Activated CD8-positive, alpha-beta memory T cell treated with anti-CD3 and anti-CD28 coated beads for 36 hours (primary cell): ENCODE data around the gene SHE. TPM values are rescaled to one million over a fixed set of nuclear protein-coding genes. Genes with fewer than 3 reads are reported as not detected.
"Not testable (repeated sequence)": the region's sequence is repeated elsewhere in the genome, so short reads cannot be mapped to it uniquely, and the experiment has no call there.

ENCODE experiments used
- CTCF ChIA-PET: fragments of 350-600 bp; sonication (Branson Sonifier 250); formaldehyde crosslinking; loops from one replicate; lab custom pipeline; 2021; ENCODE audit warnings: antibody characterized with exemption; lab: Charles Lee
- POLR2A ChIA-PET: fragments of 350-600 bp; sonication (Branson Sonifier 250); formaldehyde crosslinking; loops from one replicate; lab custom pipeline; 2021; ENCODE audit warnings: antibody characterized with exemption; lab: Charles Lee
- total RNA-seq, 2 experiments: library from RNA; stranded (reverse); gene quantifications; one replicate each; pipeline ENCODE4 v1.2.3, GENCODE V29; 2021

The SHE gene
- total RNA-seq: not detected

DNA sequence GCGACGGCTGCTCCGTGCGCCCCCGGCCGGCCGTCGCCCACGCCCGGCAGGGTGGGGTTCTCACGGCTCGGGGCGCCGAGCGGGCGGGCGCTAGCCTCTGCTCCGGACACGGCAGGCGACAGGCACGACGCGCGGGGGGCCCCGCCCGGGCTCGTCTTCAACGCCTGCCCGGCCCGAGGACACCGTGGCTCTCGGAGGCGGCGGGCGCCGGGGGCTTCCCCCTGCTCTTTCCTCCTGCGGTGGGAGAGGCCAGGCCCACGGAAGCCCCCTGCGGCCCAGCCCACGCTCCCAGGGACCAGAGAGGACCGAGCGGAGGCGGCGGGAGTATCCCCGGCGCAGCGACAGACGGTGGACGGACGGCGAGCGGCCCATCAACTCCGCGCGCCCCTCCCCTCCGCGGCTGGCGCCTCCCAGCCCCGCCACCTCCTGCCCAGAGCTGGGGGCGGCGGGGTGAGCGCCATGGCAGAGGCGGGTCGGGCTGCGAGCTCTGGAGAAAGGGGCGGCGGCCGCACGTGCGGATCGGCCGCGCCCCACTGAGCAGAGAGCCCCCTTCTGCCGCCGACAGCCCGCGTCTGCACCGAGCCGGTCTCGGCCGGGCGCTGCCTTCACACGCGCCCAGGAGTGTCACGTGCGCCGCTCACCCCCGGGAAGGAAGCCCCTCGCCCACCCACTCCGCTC is at the start of gene SHE, which contains the start of gene TDRD10:
SHE (minus strand) TSS at position 347 of the 678 bp plus-strand sequence. CDS start 386 bp downstream, outside the sequence.
TDRD10 (plus strand) TSS at position 154 of the 678 bp plus-strand sequence. CDS start 4,685 bp downstream, outside the sequence.
- CTCF ChIA-PET: no interaction called here
- POLR2A ChIA-PET: no interaction called here

DNA sequence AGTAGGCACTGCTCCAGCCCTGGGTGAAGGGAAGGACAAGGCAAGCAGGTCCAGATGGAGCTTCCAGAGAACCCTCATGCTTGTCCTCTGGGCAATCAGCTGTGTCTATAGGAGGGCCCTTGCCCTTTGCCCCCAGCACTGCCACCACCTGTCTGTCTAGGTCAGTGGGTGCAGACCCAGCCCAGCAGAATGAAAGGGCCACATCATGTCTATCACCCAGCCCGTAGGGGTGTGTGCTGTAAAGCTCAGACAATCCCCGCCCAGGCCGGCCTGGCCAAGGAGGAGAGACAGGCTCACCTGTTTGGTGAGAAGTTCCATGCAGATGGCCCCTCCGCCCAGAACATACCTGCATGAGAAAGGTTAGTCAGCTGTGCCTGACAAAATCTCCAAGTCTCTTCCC is 49.3 kb upstream of the SHE start:
- ChIA-PET CTCF (interaction anchor here (1.4 kb wide), 1 partner anchor 72 kb away, joined by 4 read pairs; no protein-coding TSS in a partner anchor), POLR2A (no interaction called here)

DNA sequence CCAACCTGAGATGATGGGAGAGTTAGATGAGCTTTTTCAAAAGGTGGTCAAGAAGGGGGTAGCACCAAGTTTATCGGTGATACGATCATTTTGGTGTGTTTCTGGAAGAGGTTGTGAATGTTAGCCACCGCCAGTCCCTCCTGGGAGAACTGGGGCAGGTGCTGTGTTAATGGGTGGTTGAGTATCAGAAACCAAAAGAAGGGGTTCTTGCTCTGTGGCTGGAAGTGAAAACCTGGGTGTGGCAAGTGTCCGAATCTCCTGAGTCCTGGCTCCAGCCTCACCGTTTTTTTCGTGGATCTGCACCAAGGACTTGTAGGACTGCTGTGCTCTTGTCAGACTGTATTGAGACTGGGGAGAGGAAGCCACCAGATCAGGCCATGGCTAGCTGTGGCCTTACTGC is 48.4 kb upstream of the SHE start:
- ChIA-PET POLR2A (no interaction called here), CTCF (interaction anchor here (1.4 kb wide), 1 partner anchor 71 kb away, joined by 4 read pairs; no protein-coding TSS in a partner anchor)

DNA sequence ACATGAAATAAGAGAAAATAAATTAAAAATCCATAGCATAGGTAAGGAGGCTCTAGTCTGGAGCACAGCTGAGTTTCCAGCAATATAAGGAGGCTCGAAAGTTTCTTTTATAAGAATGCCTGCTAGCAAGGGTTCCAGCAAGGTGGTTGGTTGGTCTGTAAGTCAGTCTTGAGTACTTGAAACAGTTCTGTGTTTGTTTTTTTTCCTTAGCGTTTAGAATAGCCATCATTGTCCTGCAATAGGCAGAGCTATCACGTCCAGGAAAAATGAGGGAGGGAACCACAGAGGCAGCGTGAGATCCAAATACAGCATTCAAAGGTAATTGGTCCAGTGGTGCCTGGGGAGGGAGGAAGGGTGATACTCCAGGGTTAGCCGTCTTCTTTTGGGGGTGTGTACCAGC is 47.9 kb upstream of the SHE start:
- POLR2A ChIA-PET: interaction anchor here (0.5 kb wide), 1 partner anchor 158 kb away, joined by 11 read pairs; no protein-coding TSS in a partner anchor
- CTCF ChIA-PET: no interaction called here

DNA sequence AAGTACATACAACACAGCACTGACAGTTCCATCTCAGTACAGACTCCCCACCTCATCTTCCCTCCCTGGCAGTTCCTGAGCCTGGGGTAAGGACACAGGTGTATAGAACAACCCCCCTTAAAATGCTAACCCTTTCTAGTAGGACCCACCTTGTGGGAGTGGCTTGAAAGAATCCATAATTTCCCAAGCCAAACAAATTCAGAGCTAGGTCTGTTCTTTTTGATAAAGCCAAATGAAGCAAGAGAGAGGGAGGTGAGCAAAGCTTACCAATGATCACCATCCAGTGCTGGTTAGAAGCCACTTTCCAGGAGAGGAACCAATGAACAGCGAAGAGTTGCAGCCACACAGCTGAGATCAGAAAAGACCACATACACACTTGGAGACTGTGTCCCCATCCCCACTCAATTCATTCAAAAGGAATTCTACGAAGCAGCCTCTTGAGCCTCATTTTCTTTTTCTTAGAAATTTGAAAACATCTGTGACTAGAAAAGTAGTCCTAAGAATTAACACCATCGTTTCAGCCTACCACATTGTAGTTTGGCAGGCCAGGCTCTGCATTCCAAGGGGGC is 47.1 kb upstream of the SHE start:
- ChIA-PET POLR2A (no interaction called here), CTCF (interaction anchor here (5.1 kb wide), 1 partner anchor 68 kb away, joined by 64 read pairs; no protein-coding TSS in a partner anchor)

DNA sequence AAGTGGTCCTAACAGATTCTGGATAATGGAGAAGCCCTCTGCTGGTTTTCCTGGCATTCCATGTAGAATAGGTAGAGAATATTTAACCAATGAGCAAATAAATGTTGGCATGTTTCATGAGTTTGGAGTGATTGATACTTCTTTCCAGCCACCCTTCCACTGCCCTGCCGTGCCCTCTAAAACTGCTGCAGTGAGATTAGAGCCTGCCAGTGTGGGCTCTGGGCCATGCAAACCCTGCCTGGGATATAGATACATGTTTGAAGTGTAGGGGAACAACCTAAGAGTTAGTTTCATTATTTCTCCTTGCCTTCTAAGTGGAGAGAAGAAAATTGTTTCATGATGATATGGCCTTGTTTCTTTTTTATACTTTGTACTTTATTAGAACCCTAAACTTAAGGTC is 45.8 kb upstream of the SHE start:
- POLR2A ChIA-PET: no interaction called here

DNA sequence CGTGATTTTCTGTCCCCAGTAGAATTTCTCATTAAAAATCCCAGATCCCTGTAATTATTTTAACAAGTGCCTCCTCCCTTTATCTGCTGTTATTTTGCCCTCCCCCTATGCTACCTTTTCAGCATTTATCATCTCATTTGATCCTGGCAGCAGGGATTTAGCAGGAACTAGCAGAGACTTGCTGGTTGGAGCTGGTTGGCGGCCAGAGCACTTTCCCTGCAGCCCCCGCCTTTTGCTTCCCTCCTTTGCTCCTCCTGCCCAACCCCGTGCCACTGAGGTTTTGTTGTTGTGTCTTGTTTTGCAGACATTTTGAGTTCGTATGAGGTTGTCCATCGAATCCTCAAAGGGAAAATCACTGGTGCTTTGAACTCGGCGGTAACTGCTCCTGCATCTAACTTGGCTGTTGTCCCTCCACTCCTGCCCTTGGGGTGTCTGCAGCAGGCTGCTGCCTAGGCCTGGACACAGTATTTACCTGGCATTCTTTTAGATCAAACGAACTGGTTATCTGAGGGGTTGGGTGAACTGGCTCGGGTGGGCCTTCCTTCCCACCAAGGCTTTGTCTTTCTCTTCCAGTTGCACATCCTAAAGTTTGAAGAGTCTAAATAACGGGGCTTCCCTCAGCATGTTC is 45.0 kb upstream of the SHE start:
- ChIA-PET POLR2A (interaction anchor here (0.7 kb wide), 1 partner anchor 67 kb away, joined by 3 read pairs; no protein-coding TSS in a partner anchor), CTCF (interaction anchor here (0.6 to 5.1 kb wide), 17 partner anchors 8 to 559 kb away, joined by 3 to 64 read pairs (median 3); no protein-coding TSS in a partner anchor)

More for the DNA sequence above, 45.8 kb upstream of the SHE start:
- CTCF ChIA-PET: interaction anchor here (1.9 to 5.1 kb wide), 2 partner anchors 19 to 67 kb away, joined by 4 to 64 read pairs; no protein-coding TSS in a partner anchor

DNA sequence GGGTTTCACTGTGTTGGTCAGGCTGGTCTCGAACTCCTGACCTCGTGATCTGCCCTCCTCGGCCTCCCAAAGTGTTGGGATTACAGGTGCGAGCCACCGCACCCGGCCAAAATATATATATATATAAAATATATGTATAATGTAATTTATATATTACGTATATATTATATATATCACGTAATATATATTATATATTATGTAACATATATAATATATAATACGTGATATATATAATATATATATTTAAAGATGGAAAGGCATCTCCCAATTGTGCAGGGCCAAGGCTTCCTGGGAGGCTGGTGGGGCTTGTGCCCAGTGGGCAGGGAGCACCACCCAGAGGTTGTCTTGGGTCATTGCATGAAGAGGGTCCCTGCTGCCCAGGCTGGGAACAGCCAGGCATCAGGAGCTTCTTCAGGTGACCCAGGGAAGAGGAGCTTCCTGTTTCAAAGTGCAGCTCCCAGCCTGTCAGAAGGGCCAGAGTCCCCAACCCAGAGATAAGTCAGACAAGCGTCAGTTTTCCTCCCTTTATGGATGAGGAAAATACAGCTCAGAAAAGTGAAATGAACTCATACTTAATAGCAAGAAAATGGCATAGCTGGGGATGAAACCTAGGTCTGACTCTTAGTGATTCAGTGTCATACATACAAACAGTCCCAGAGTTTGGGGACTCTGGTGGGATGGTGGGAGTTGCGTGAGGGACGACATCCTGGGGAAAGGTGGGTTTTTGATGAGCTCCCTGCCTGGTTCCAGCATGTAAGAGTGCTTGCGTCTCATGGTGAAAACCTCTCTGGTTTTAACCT is 44.3 kb upstream of the SHE start:
- ChIA-PET POLR2A (interaction anchor here (0.5 to 0.7 kb wide), 2 partner anchors 67 to 369 kb away, joined by 3 to 4 read pairs; no protein-coding TSS in a partner anchor), CTCF (interaction anchor here (0.6 to 5.1 kb wide), 17 partner anchors 9 to 558 kb away, joined by 3 to 64 read pairs (median 3); no protein-coding TSS in a partner anchor)

DNA sequence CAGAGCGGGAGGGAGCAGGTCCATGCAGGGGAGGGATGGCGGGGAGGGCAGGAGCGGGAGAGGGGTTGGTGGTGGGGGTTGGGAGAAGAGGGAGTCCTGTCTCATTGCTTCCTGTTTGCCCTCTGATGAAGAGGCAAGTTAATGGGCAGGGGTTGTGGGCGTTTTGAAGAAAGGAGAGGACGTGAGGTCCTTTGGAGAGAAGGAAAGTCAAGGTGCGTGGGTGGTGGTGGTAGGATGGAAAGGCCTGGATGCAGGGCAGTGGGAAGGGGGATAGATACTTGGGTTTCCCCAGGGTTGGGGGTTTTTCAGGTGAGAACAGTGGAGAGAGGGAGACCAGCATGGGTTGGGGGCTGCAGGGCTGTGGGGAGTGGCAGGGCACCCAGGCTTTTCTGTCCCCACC is 39.0 kb upstream of the SHE start:
- CTCF ChIA-PET: no interaction called here
- POLR2A ChIA-PET: no interaction called here

DNA sequence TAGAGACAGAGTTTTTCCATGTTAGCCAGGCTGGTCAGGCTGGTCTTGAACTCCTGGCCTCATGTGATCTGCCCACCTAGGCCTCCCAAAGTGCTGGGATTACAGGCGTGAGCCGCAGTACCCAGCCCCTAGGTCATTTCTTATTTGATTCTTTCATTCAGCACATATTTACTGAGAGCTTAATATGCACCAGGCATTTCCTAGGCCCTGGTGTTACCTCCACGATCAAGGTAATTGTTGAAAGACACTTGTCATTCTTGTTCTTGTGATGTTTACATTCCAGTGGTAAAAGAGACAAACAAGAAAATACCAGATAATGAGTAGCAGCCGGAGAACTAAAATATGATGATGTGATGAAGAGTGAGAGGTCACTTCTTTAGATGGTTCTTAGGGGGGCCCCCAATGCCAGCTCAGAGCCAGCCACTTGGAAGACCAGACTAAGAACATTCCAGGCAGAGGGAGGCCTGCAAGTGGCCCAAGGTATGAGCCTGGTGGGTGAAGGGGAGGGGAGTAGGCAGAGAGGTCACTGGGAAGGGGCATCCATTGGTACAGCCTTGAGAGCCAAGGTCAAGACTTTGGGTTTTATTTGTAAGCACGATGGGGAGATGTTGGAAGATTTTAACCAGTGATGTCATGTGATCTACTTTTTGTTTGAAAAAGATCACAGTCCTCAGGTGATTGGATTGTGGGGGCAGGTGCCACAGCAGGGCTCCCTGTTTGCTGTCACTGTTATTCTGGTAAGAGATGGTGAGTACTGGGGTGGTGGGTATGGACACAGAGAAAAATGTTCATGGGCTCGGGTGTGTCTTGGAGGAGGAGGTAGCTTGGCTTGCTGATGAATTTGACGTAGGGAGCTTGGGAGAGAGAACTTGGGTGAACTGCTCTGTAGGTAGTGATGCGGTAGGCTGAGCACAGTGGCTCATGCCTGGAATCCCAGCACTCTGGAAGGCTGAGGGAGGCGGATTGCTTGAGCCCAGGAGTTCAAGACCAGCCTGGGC is 37.6 kb upstream of the SHE start:
- CTCF ChIA-PET: interaction anchor here (1.0 to 1.4 kb wide), 2 partner anchors 16 to 60 kb away, joined by 4 to 5 read pairs; no protein-coding TSS in a partner anchor
- POLR2A ChIA-PET: no interaction called here

DNA sequence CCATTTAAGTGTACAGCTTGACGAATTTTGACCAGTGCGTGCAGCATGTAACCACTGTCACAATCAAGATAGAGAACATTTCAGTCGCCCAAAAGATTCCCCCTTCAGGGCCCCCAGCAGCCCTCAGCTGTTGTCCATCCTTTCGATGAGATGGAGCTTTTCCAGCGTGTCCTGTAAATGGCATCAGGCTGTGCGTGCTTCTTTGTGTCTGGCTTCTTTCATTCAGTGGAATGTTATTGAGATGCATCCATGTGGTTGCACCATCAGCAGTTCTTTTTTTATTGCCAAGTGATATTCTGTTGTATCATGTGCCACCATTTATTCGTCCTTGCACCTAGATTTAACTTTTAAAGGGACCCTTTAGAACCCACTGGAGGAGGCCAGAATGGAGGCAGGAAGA is 34.4 kb upstream of the SHE start:
- ChIA-PET CTCF (interaction anchor here (0.6 kb wide), 1 partner anchor 380 kb away, joined by 4 read pairs; no protein-coding TSS in a partner anchor), POLR2A (interaction anchor here (0.5 kb wide), 1 partner anchor 1143 kb away, joined by 3 read pairs; no protein-coding TSS in a partner anchor)

DNA sequence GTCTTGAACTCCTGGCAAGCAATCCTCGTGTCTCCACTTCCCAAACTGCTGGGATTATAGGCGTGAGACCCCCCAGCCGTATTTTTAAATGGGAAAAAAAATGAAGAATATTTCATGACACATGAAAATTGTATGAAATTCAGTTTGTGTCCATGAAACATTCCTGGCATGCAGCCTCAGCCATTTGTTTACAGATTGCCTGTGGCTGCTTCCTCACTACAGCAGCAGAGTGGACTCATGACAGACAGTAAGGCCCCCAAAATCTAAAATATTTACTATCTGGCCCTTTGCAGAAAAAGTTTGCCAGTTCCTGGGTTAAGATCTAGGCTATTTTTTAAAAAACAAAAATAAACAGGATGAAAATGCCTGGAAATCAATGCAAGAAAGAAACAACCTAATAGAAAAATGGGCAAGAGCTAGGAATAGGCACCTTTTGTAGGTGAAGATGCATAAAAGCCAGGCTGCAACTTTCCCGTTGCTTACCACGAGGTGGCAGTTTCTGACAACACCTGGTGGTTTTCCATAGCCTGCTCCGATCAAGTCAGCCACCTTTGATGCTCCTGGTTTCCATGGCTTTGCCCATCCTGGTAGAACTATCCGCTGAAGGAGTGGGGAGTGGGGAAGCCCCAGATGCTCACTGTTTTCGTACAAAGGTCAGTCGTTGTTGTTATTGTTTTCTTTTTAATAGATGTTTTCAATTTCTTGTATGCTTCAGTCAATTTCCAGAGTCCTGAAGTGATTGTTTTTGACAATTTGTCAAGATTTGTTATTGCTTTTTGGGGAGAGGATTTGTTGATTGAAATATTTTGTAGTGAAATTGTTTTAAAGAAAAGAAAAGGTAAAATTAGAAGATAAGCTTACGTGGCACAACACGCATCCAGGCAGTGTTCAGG is 32.0 kb upstream of the SHE start:
- POLR2A ChIA-PET: no interaction called here
- CTCF ChIA-PET: no interaction called here

DNA sequence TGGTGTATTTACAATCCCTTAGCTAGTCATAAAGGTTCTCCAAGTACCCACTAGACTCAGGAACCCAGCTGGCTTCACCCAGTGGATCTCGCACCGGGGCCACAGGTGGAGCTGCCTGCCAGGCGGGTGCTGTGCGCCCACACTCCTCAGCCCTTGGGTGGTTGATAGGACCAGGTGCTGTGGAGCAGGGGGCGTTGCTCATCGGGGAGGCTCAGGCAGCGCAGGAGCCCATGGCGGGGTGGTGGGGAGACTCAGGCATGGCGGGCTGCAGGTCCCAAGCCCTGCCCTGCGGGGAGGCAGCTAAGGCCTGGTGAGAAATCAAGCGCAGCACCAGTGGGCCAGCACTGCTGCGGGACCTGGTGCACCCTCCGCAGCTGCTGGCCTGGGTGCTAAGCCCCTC is 29.7 kb upstream of the SHE start:
- POLR2A ChIA-PET: not testable (repeated sequence)
- CTCF ChIA-PET: interaction anchor here (0.5 to 1.3 kb wide), 3 partner anchors 15 to 61 kb away, joined by 3 read pairs; no protein-coding TSS in a partner anchor

DNA sequence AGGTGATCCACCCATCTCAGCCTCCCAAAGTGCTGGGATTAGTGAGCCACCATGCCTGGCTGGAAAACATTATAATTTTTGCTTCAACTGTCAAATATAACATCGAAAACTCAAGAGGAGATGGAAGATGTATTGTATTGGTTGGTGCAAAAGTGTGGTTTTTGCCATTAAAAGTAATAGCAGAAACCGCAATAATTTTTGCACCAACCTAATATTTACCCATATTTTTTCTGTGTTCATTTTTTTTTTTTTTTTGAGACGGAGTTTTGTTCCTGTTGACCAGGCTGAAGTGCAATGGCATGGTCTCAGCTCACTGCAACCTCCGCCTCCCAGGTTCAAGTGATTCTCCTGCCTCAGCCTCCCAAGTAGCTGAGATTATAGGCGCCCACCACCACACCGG is 27.1 kb upstream of the SHE start:
- ChIA-PET POLR2A (no interaction called here), CTCF (interaction anchor here (0.6 to 1.5 kb wide), 3 partner anchors 9 to 72 kb away, joined by 3 to 4 read pairs (median 4); no protein-coding TSS in a partner anchor)

DNA sequence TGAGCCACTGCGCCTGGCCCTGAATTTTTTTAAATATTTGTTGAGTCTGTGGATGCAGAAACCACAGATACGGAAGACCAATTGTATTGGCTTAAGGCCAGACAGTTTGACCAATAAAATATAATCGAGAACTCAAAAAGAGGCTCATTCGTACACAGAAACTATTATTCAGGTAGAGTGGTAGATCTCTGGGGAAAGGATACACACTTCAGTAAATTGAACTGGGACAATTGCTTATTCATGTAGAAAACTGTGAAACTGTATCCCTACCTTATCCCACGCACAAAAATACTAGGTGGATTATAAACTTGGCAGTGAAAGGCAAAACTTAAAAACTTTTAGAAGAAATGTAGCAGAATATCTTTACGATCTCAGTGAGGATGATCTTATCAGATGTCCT is 25.0 kb upstream of the SHE start:
- ChIA-PET POLR2A (no interaction called here), CTCF (no interaction called here)

DNA sequence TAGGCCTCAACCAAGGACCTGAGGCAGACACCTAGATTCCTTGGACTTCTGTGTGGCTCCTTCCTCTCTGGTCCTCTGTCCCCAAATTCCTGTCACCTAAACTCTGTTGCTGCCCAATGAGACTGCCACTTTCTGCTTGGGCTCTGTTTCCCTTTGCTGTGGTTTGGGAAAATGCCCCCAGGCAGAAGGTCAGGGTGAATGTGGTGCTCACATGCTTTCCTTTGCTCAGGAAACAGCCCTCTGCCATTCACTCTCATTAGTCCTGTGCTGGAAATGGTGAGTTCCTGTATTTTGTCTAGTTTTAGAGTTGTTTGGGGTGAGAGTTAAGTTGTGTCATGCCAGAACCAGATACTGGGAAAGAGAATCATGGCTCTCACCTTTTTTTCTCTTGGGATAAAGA is 22.7 kb upstream of the SHE start:
- POLR2A ChIA-PET: no interaction called here
- CTCF ChIA-PET: no interaction called here

DNA sequence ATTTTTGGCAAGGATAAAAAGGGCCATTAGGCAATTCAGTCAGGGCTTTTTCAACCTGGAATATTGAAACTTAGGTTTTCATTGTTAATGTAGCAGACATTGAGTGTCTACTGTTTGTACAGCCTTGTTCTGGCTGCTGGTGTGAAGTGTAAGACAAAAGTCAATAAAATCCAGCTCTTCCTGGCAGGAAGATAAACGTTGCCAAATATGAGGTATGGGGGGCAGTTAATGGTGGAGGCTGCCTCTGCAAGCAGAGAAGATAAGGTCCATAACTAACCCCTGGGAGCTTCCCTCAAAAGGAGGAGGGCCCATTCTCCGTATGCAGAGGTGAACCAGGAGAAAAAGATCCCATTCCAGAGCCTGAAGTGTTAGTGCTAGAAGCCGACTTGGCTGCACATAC is 19.5 kb upstream of the SHE start:
- CTCF ChIA-PET: no interaction called here
- POLR2A ChIA-PET: no interaction called here
